Keratinocyte (primary cell): ENCODE results near the gene DUSP8. TPM values are rescaled to one million over a fixed set of nuclear protein-coding genes. Genes with fewer than 3 reads are reported as not detected.

Experiments
- DNase-seq: peaks from one replicate; pipeline ENCODE4 v3.0.0-alpha.2; 2011; ENCODE audit warnings: low read depth, missing footprints, low spot score
- FAIRE-seq: peaks from 2 replicates; lab custom pipeline; 2011; peaks lifted over from hg19 to GRCh38; lab: Jason Lieb, UNC
- H2AFZ ChIP-seq: 2 replicates; pipeline ENCODE4 v1.6.0; 2012; ENCODE audit warnings: low read length, control low read depth, inconsistent platforms; ENCODE audit not compliant: control insufficient read depth
- H3K27ac ChIP-seq: 2 replicates; pipeline ENCODE4 v1.5.1; 2011; ENCODE audit warnings: low read length; ENCODE audit not compliant: control insufficient read depth, insufficient read depth
- H3K27me3 ChIP-seq: 3 replicates; pipeline ENCODE4 v1.6.0; 2011; ENCODE audit warnings: low read length; ENCODE audit not compliant: control insufficient read depth, insufficient read depth; ENCODE audit errors: extremely low read depth
- H3K36me3 ChIP-seq, 2 experiments: 2 replicates in 1 of 2; 3 replicates in 1 of 2; pipeline ENCODE4 v1.5.1; 2011; ENCODE audit warnings: low read length in 2 of 2, mild to moderate bottlenecking in 1 of 2; ENCODE audit not compliant: control insufficient read depth in 2 of 2, insufficient read depth in 2 of 2; ENCODE audit errors: extremely low read depth in 1 of 2
- H3K4me1 ChIP-seq: 3 replicates; pipeline ENCODE4 v1.5.1; 2011; ENCODE audit warnings: low read length; ENCODE audit not compliant: control insufficient read depth, insufficient read depth; ENCODE audit errors: extremely low read depth
- H3K4me2 ChIP-seq: 3 replicates; pipeline ENCODE4 v1.6.0; 2011; ENCODE audit warnings: low read depth, low read length; ENCODE audit not compliant: control insufficient read depth, insufficient read depth; ENCODE audit errors: extremely low read depth
- H3K4me3 ChIP-seq, 3 experiments: fragments of 200-600 bp in 1 of 3; sonication (generic) in 1 of 3; 2 replicates in 2 of 3; 3 replicates in 1 of 3; pipeline ENCODE4 v1.5.1; 2011 to 2016; ENCODE audit warnings: low read length in 3 of 3, mild to moderate bottlenecking in 3 of 3, control low read depth in 2 of 3, inconsistent platforms in 1 of 3, low read depth in 1 of 3, mixed read lengths in 1 of 3, mixed run types in 1 of 3, moderate library complexity in 1 of 3; ENCODE audit not compliant: control insufficient read depth in 2 of 3, insufficient read depth in 2 of 3; ENCODE audit errors: extremely low read depth in 1 of 3
- H3K79me2 ChIP-seq: 2 replicates; pipeline ENCODE4 v1.6.0; 2012; ENCODE audit warnings: low read length; ENCODE audit not compliant: control insufficient read depth, insufficient read depth
- H3K9ac ChIP-seq: 3 replicates; pipeline ENCODE4 v1.6.0; 2011; ENCODE audit warnings: low read length; ENCODE audit not compliant: control insufficient read depth, insufficient read depth; ENCODE audit errors: extremely low read depth
- H3K9me1 ChIP-seq: 3 replicates; pipeline ENCODE4 v1.6.0; 2011; ENCODE audit warnings: low read length; ENCODE audit not compliant: control insufficient read depth, insufficient read depth; ENCODE audit errors: extremely low read depth
- H3K9me3 ChIP-seq: 2 replicates; pipeline ENCODE4 v1.5.1; 2012; ENCODE audit warnings: low read depth, low read length; ENCODE audit not compliant: control insufficient read depth
- H4K20me1 ChIP-seq: 3 replicates; pipeline ENCODE4 v1.6.0; 2011; ENCODE audit warnings: low read length; ENCODE audit not compliant: control insufficient read depth, insufficient read depth; ENCODE audit errors: extremely low read depth
- EZH2 ChIP-seq: IDR thresholded peaks from one replicate; pipeline ENCODE4 v1.6.1; 2012; ENCODE audit warnings: inconsistent platforms, mild to moderate bottlenecking, low read length, moderate library complexity
- dilution Hi-C: fragments of 300-500 bp; cut with MboI; formaldehyde crosslinking; loops from one replicate; pipeline ENCODE4 v1.7.0; 2020; ENCODE audit warnings: low sequenced_read_pairs; ENCODE audit not compliant: extremely low pct_ligation_motif_present
- polyA plus RNA-seq, 5 experiments: library from polyadenylated mRNA; depleted of rRNA in 3 of 5; stranded (reverse) in 3 of 5; stranded (forward) in 1 of 5; unstranded in 1 of 5; fragments of >200 nt; gene quantifications; 1 replicate in 1 of 5; 2 replicates in 3 of 5; 3 replicates in 1 of 5; pipeline versions ENCODE4 v1.2.1 to v1.2.3, GENCODE V29; 2011 to 2012; ENCODE audit warnings: missing spikeins in 2 of 5, low read depth in 1 of 5, low replicate concordance in 1 of 5
- TF ChIP-seq, protein P1 (sequence below), 3 experiments: IDR thresholded peaks in 1 of 3; conservative IDR thresholded peaks in 1 of 3; optimal IDR thresholded peaks in 1 of 3; 2 replicates in 2 of 3; 3 replicates in 1 of 3; pipeline versions ENCODE3 to v1.5.1; 2011; ENCODE audit warnings: low read length in 3 of 3, mild to moderate bottlenecking in 3 of 3, moderate library complexity in 2 of 3, control low read depth in 1 of 3, inconsistent platforms in 1 of 3; ENCODE audit not compliant: insufficient read depth in 2 of 3; ENCODE audit errors: extremely low read depth in 1 of 3

Gene DUSP8
- polyA plus RNA-seq, 1 donor (not counting 4 experiments of a cell fraction or from before 2014, with no cell fraction given): 0.58 TPM

DNA sequence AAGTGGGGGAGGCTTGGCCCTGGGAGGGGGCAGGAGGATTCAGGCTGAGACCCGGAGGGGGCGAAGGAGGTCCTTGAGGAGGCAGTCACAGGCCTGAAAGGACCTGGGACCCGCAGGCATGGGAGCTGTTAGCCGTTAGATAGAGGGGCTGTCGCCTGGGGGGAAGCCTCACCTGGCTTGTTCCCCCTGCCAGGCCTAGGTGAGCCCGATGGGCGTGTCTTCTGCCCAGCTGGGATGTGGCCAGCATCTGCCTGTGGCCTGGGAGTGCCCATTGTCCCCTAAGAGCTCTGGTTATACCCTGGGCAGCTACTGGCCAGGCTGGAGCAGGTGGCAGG, 1.8 kb upstream of the DUSP8 start:
- Histone ChIP-seq H3K4me3 (no peak overlapping the region), H3K9me3 (peaks cover 4% of the 10 kb centered on the region), H3K9me1 (no peaks in the 10 kb centered on the region), H2AFZ (no peak overlapping the region), H3K36me3 (no peaks in the 10 kb centered on the region), H3K27ac (no peak overlapping the region), H3K27me3 (peaks cover 37% of the 10 kb centered on the region), H3K9ac (no peak overlapping the region), H4K20me1 (no peaks in the 10 kb centered on the region), H3K4me2 (peak overlapping the region; percentile 37), H3K4me1 (no peaks in the 10 kb centered on the region), H3K79me2 (no peaks in the 10 kb centered on the region)
- FAIRE-seq (no peak), DNase-seq (no peak)
- dilution Hi-C loops: no loop called here
- peak; percentile 41 for TF ChIP-seq EZH2
- TF ChIP-seq, protein P1, sequence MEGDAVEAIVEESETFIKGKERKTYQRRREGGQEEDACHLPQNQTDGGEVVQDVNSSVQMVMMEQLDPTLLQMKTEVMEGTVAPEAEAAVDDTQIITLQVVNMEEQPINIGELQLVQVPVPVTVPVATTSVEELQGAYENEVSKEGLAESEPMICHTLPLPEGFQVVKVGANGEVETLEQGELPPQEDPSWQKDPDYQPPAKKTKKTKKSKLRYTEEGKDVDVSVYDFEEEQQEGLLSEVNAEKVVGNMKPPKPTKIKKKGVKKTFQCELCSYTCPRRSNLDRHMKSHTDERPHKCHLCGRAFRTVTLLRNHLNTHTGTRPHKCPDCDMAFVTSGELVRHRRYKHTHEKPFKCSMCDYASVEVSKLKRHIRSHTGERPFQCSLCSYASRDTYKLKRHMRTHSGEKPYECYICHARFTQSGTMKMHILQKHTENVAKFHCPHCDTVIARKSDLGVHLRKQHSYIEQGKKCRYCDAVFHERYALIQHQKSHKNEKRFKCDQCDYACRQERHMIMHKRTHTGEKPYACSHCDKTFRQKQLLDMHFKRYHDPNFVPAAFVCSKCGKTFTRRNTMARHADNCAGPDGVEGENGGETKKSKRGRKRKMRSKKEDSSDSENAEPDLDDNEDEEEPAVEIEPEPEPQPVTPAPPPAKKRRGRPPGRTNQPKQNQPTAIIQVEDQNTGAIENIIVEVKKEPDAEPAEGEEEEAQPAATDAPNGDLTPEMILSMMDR (optimal IDR thresholded peaks at IDR 0.05 in 1 of 3, IDR thresholded peaks at IDR 0.05 in 1 of 3, conservative IDR thresholded peaks at IDR 0.05 in 1 of 3; ENCODE audit: extremely low read depth in 1 of 3, insufficient read depth in 2 of 3, low read length in 3 of 3): no peak

DNA sequence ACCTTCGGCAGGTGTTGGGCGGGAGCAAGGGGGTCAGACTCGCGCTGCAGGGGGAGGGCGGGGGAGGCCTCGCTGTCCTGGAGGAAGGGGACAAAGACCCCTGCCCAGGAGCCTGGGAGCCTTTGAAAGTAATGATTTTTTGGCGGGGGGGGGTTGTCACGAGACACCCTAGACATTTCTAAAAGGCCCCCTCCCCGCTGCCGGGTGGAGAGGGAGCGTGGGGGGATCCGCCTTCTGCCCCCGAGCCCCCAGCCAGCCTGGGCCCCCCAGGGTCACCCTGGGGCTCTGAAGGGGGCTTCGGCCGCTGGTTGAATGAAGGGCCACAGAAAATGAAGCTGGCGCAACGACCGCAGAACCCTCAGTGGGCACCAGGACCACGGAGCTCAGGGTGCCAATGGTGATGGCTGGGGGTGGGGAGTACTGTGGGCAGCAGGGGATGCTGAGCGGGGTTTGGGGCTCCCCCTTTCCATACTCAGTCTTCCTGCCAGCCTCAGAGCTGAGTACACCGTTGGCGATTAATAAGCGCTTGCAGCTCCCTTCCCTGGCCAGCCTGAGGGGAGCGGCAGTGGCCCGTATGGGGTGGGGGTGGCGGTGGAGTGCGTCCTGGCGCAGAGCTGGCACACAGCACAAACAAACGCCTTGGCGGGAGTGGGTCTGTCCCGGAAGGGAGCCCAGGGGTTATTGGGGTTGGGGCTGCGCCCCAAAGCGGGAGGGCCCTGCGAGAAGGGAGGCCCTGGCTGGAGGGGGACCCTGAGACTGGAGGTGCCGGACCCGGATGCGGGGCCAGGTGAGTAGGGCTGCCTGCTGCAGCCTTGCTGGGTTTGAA, 1.2 kb upstream of the DUSP8 start:
- DNase-seq (no peak), FAIRE-seq (no peak)
- H3K9me1 ChIP-seq: no peaks in the 10 kb centered on the region
- no peak overlapping the region for H2AFZ ChIP-seq
- H3K27me3 ChIP-seq: peaks cover 37% of the 10 kb centered on the region
- peaks cover 2% of the 10 kb centered on the region for H3K9me3 ChIP-seq
- dilution Hi-C loops: no loop called here
- peak; percentile 82 for TF ChIP-seq EZH2
- TF ChIP-seq, protein P1 (optimal IDR thresholded peaks at IDR 0.05 in 1 of 3, IDR thresholded peaks at IDR 0.05 in 1 of 3, conservative IDR thresholded peaks at IDR 0.05 in 1 of 3; ENCODE audit: extremely low read depth in 1 of 3, insufficient read depth in 2 of 3, low read length in 3 of 3): no peak
- no peaks in the 10 kb centered on the region for H3K4me1 ChIP-seq
- no peak overlapping the region for H3K9ac ChIP-seq
- no peak overlapping the region for H3K27ac ChIP-seq
- no peaks in the 10 kb centered on the region for H3K79me2 ChIP-seq
- peak overlapping the region in 2 of 3 experiments; percentile 52 to 70 for H3K4me3 ChIP-seq
- H3K36me3 ChIP-seq: no peaks in the 10 kb centered on the region
- no peaks in the 10 kb centered on the region for H4K20me1 ChIP-seq
- H3K4me2 ChIP-seq: peak overlapping the region; percentile 16
